ENCODE results near the gene CLPSL2. TPM values are rescaled to one million over a fixed set of nuclear protein-coding genes. Genes with fewer than 3 reads are reported as not detected.

CLPSL2 gene
- total RNA-seq, 4 donors from 2014 or later, result not detected

DNA sequence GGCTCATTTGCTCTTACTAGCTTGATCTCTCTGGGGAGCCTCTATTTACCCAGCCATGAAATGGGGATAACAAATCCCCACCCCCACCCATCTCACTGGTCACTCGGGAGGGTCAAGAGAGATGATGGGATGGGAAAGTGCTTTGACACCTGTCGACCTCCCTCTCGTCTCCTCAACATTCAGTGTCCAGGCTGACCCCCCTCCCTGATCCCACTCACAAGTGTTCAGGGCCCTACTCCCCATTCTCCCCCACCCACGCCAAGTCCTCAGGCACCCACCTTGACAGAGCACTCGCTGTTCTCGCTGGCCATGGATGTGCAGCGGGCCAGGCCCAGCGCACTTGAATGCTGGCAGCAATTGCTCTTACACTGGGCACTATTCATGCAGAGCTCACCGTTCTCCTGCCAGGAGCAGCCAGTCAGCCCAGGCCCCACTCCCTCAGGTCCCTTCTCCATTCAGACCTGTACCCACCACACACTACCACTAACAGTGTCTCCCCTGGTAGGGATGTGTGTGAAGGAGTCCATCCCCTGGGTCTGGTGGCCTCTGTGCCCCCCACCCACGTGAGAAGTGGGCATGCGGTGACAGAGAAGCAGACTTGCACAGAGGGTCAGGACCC lies 19.2 kb downstream of the CLPSL2 start:
- no peak overlapping the region for H3K27ac ChIP-seq
- no peaks in the 10 kb centered on the region for H3K36me3 ChIP-seq
- peaks cover 54% of the 10 kb centered on the region for H3K27me3 ChIP-seq
- H3K9me3 ChIP-seq, result no peaks in the 10 kb centered on the region
- 84 to 93% methylated on average over 5 to 8 of the region's 11 CpGs for WGBS, 2 donors (ENCODE audit: low coverage in 1 of 2)
- H3K4me3 ChIP-seq, result no peak overlapping the region
- TF ChIP-seq EP300 (IDR thresholded peaks at IDR 0.05) (no peak), POLR2AphosphoS5 (IDR thresholded peaks at IDR 0.05) (no peak)
- TF ChIP-seq, protein P1, sequence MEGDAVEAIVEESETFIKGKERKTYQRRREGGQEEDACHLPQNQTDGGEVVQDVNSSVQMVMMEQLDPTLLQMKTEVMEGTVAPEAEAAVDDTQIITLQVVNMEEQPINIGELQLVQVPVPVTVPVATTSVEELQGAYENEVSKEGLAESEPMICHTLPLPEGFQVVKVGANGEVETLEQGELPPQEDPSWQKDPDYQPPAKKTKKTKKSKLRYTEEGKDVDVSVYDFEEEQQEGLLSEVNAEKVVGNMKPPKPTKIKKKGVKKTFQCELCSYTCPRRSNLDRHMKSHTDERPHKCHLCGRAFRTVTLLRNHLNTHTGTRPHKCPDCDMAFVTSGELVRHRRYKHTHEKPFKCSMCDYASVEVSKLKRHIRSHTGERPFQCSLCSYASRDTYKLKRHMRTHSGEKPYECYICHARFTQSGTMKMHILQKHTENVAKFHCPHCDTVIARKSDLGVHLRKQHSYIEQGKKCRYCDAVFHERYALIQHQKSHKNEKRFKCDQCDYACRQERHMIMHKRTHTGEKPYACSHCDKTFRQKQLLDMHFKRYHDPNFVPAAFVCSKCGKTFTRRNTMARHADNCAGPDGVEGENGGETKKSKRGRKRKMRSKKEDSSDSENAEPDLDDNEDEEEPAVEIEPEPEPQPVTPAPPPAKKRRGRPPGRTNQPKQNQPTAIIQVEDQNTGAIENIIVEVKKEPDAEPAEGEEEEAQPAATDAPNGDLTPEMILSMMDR (IDR thresholded peaks at IDR 0.05), result no peak
- ATAC-seq, result no peak
- no peaks in the 10 kb centered on the region for H3K4me1 ChIP-seq

DNA sequence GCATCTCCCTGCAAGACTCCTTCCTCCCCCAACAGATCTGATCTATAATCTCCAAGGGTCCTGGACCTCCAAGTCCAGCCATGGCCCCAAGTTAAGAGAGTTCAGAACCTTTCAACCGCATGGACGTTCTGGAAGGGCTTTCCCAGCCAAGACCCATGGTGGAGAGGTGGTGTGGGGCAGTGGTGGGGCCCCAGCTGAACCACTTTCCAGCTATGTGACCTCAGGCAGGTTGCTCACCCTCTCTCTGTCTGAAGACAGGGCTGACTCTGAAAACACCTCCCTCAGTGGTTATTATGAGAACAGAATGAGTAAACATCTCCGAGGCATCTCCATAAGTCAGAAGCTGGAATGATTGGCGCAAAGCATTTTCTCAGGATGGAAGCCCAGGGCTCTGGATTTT lies 19.8 kb downstream of the CLPSL2 start:
- H3K27me3 ChIP-seq, result peaks cover 47% of the 10 kb centered on the region
- no peak overlapping the region for H3K27ac ChIP-seq
- 75 to 89% methylated on average over 4 of the region's 4 CpGs for WGBS, 2 donors (ENCODE audit: low coverage in 1 of 2)
- ATAC-seq, result no peak
- TF ChIP-seq EP300 (IDR thresholded peaks at IDR 0.05), result no peak
- no peak for TF ChIP-seq POLR2AphosphoS5 (IDR thresholded peaks at IDR 0.05)
- TF ChIP-seq, protein P1 (IDR thresholded peaks at IDR 0.05), result no peak
- no peak for TF ChIP-seq POLR2A (IDR thresholded peaks at IDR 0.05)
- no peaks in the 10 kb centered on the region for H3K4me1 ChIP-seq
- H3K36me3 ChIP-seq, result no peaks in the 10 kb centered on the region
- no peaks in the 10 kb centered on the region for H3K9me3 ChIP-seq
- H3K4me3 ChIP-seq, result no peak overlapping the region

DNA sequence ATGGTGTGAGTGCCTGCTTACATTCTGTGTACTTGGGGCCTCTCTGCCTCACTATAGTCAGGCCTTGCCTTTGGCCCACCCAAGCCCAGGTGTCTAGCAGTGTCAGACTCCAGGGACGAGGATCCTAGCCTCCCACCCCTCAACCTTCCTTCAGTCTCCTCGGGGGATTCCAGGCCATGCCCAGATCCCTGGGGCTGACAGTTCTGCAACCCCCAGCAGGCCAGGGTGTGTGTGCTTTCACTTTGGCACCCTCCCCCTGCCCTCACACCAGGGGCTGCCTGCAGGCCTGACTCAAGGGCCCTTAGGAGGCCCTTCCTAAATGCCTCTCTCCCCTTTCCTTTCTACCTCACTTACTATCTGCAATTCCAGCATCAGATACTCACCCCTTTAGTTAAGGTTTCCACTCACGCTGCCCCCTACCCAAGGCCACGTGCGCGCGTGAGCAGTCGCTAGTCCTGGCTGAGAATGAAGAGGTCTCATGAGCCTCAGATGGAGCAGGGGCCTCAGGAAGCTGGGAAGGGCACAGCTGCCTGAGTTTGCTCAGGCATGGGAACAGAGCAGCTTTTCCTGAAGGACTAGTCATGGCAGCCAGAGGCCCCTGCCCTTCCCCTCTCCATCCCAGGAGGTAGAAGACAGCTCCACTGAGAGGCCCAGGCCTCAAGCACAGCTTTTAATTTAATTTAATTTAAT lies 21.6 kb downstream of the CLPSL2 start:
- Histone ChIP-seq H3K36me3 (no peaks in the 10 kb centered on the region), H3K4me1 (no peaks in the 10 kb centered on the region)
- no peak for ATAC-seq

DNA sequence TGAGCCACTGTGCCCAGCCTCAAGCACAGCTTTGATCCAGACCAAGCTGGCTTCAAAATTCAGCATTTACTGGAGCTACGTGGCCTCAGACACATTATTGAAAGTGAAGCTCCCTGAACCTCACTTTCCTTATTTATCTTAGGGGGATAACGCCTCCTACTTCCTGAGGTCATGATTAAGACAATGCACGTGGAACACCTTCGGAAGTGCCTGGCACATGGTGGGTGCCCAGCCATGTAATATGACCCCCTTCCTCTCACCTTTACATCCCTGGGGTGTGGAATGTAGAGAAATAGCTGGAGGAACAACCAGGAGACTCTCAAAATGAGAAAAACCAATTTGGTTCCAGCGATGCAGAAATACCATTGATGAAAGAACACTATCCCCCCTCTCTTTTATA lies 22.3 kb downstream of the CLPSL2 start:
- H3K4me3 ChIP-seq, result no peak overlapping the region
- no peaks in the 10 kb centered on the region for H3K9me3 ChIP-seq
- no peak for ATAC-seq
- no peaks in the 10 kb centered on the region for H3K4me1 ChIP-seq
- H3K27me3 ChIP-seq, result peaks cover 39% of the 10 kb centered on the region
- 51 to 76% methylated on average over 4 to 5 of the region's 5 CpGs for WGBS, 2 donors (ENCODE audit: low coverage in 1 of 2)
- H3K36me3 ChIP-seq, result no peaks in the 10 kb centered on the region
- H3K27ac ChIP-seq, result no peak overlapping the region
- TF ChIP-seq EP300 (IDR thresholded peaks at IDR 0.05) (no peak), POLR2A (IDR thresholded peaks at IDR 0.05) (no peak), POLR2AphosphoS5 (IDR thresholded peaks at IDR 0.05) (no peak)
- TF ChIP-seq, protein P1 (IDR thresholded peaks at IDR 0.05), result no peak

More for the DNA sequence above, 21.6 kb downstream of the CLPSL2 start:
- H3K27ac ChIP-seq, result no peak overlapping the region
- H3K4me3 ChIP-seq, result no peak overlapping the region
- 50 to 80% methylated on average over 2 to 7 of the region's 8 CpGs for WGBS, 2 donors (ENCODE audit: low coverage in 1 of 2)
- peaks cover 36% of the 10 kb centered on the region for H3K27me3 ChIP-seq
- no peak for TF ChIP-seq POLR2A (IDR thresholded peaks at IDR 0.05)
- no peaks in the 10 kb centered on the region for H3K9me3 ChIP-seq

DNA sequence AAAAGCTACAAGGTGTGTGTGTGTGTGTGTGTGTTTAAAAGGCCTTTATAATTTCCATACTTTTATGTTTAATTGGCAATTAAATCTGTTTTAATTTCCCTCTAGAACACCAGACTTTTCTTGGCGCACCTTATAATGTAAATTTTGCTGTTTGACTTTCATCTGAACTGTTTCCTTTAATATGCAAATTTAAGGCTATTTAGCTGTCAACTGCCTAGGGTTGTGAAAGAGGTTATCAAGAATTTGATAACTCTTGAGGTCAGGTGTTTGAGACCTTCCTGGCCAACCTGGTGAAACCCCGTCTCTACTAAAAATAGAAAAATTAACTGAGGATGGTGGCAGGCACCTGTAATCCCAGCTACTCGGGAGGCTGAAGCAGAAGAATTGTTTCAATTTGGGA lies 24.8 kb downstream of the CLPSL2 start:
- 53 to 72% methylated on average over 3 of the region's 3 CpGs for WGBS, 2 donors (ENCODE audit: low coverage in 1 of 2)
- TF ChIP-seq, protein P1 (IDR thresholded peaks at IDR 0.05), result no peak
- TF ChIP-seq POLR2AphosphoS5 (IDR thresholded peaks at IDR 0.05), result no peak
- TF ChIP-seq POLR2A (IDR thresholded peaks at IDR 0.05), result no peak
- no peak for TF ChIP-seq EP300 (IDR thresholded peaks at IDR 0.05)
- no peak for ATAC-seq
- no peak overlapping the region for H3K27ac ChIP-seq
- no peak overlapping the region for H3K4me3 ChIP-seq
- H3K36me3 ChIP-seq, result no peaks in the 10 kb centered on the region
- H3K27me3 ChIP-seq, result peaks cover 48% of the 10 kb centered on the region
- H3K4me1 ChIP-seq, result peaks cover 0 to 7% (median 0%) of the 10 kb centered on the region in 3 donors
- H3K9me3 ChIP-seq, result no peaks in the 10 kb centered on the region
